ENCODE measurements around the gene KCNMB2.

GRCh38 chr3:178558637-178559036 is 22.4 kb downstream of the KCNMB2 start:
- no peak for TF ChIP-seq CTCF (IDR thresholded peaks at IDR 0.05; ENCODE audit: low read depth, low read length, poor library complexity, severe bottlenecking)
- no peak for TF ChIP-seq EZH2phosphoT487 (IDR thresholded peaks at IDR 0.05; ENCODE audit: borderline replicate concordance, low read length)

Measured in DOHH2 (cell line).